ENCODE measurements around the gene SMAD6.

SMAD6 gene

GRCh38 chr15:66701422-66702034 is 508 bp upstream of the SMAD6 start:
- DNase-seq (ENCODE audit: insufficient read length, low spot score), result no peak
- no peak for FAIRE-seq

GRCh38 chr15:66702787-66703539 is 927 bp downstream of the SMAD6 start:
- no peak for FAIRE-seq
- no peak for DNase-seq (ENCODE audit: insufficient read length, low spot score)

GRCh38 chr15:66703540-66703941 is 1.5 kb downstream of the SMAD6 start:
- FAIRE-seq, result no peak
- no peak for DNase-seq (ENCODE audit: insufficient read length, low spot score)

GRCh38 chr15:66704019-66704802 is 2.2 kb downstream of the SMAD6 start:
- FAIRE-seq (peak; percentile 42), DNase-seq (ENCODE audit: insufficient read length, low spot score) (no peak)

GRCh38 chr15:66704803-66705153 is 2.7 kb downstream of the SMAD6 start:
- DNase-seq (ENCODE audit: insufficient read length, low spot score) (no peak), FAIRE-seq (no peak)

- FAIRE-seq (no peak), DNase-seq (ENCODE audit: insufficient read length, low spot score) (no peak)
Measured at GRCh38 chr15:66705277-66706146, 3.5 kb downstream of the SMAD6 start.

GRCh38 chr15:66706225-66706732 is 4.2 kb downstream of the SMAD6 start:
- no peak for DNase-seq (ENCODE audit: insufficient read length, low spot score)
- no peak for FAIRE-seq

- no peak for FAIRE-seq
- no peak for DNase-seq (ENCODE audit: insufficient read length, low spot score)
Measured at GRCh38 chr15:66706840-66707239, 4.8 kb downstream of the SMAD6 start.

- FAIRE-seq (no peak), DNase-seq (ENCODE audit: insufficient read length, low spot score) (peak; percentile 55)
Measured at GRCh38 chr15:66707310-66708082, 5.5 kb downstream of the SMAD6 start.

- DNase-seq (ENCODE audit: insufficient read length, low spot score) (no peak), FAIRE-seq (no peak)
Measured at GRCh38 chr15:66708389-66708788, 6.4 kb downstream of the SMAD6 start.

GRCh38 chr15:66709884-66710283 is 7.8 kb downstream of the SMAD6 start:
- FAIRE-seq (no peak), DNase-seq (ENCODE audit: insufficient read length, low spot score) (no peak)

GRCh38 chr15:66711260-66711659 is 9.2 kb downstream of the SMAD6 start:
- DNase-seq (ENCODE audit: insufficient read length, low spot score) (no peak), FAIRE-seq (no peak)

- no peak for FAIRE-seq
- DNase-seq (ENCODE audit: insufficient read length, low spot score), result no peak
Measured at GRCh38 chr15:66711862-66712261, 9.8 kb downstream of the SMAD6 start.

- DNase-seq (ENCODE audit: insufficient read length, low spot score) (no peak), FAIRE-seq (no peak)
Measured at GRCh38 chr15:66713843-66714508, 11.9 kb downstream of the SMAD6 start.

- DNase-seq (ENCODE audit: insufficient read length, low spot score) (no peak), FAIRE-seq (no peak)
Measured at GRCh38 chr15:66714543-66714981, 12.5 kb downstream of the SMAD6 start.

- FAIRE-seq (no peak), DNase-seq (ENCODE audit: insufficient read length, low spot score) (no peak)
Measured at GRCh38 chr15:66715181-66715624, 13.2 kb downstream of the SMAD6 start.

- no peak for FAIRE-seq
- no peak for DNase-seq (ENCODE audit: insufficient read length, low spot score)
Measured at GRCh38 chr15:66715720-66716655, 14.0 kb downstream of the SMAD6 start.

- DNase-seq (ENCODE audit: insufficient read length, low spot score) (no peak), FAIRE-seq (no peak)
Measured at GRCh38 chr15:66716656-66717020, 14.6 kb downstream of the SMAD6 start.
